OCI-LY1 (cell line): ENCODE data around the gene F9.
"Not testable (repeated sequence)": the region's sequence is repeated elsewhere in the genome, so short reads cannot be mapped to it uniquely, and the experiment has no call there.

Experiments used
- H2AFZ ChIP-seq: fragments of 200-600 bp; sonication (generic), shearing (Covaris generic); 2 replicates; pipeline ENCODE4 v1.6.0; 2014; ENCODE audit warnings: antibody characterized with exemption, mild to moderate bottlenecking, low read length
- H3F3A ChIP-seq: fragments of 200-600 bp; sonication (generic), shearing (Covaris generic); 2 replicates; pipeline ENCODE4 v1.6.0; 2014; ENCODE audit warnings: mild to moderate bottlenecking, antibody characterized with exemption, low read length, moderate library complexity; ENCODE audit not compliant: insufficient read depth
- H3K27ac ChIP-seq: fragments of 200-600 bp; sonication (generic); 2 replicates; pipeline ENCODE4 v1.5.1; 2014; ENCODE audit warnings: low read length, mixed run types, mild to moderate bottlenecking, low read depth; ENCODE audit not compliant: poor library complexity, severe bottlenecking
- H3K27me3 ChIP-seq: fragments of 200-600 bp; sonication (generic); 2 replicates; pipeline ENCODE4 v1.6.0; 2014; ENCODE audit warnings: antibody characterized with exemption, mild to moderate bottlenecking, low read length, moderate library complexity; ENCODE audit not compliant: insufficient read depth
- H3K36me3 ChIP-seq: fragments of 200-600 bp; sonication (generic); 2 replicates; pipeline ENCODE4 v1.6.1; 2014; ENCODE audit warnings: mild to moderate bottlenecking, antibody characterized with exemption, low read length, moderate library complexity, mixed read lengths; ENCODE audit not compliant: insufficient read depth
- H3K4me1 ChIP-seq: fragments of 200-600 bp; sonication (generic); 2 replicates; pipeline ENCODE4 v1.5.1; 2014; ENCODE audit warnings: mild to moderate bottlenecking, low read length, moderate library complexity; ENCODE audit not compliant: insufficient read depth, severe bottlenecking
- H3K4me2 ChIP-seq: fragments of 200-600 bp; sonication (generic), shearing (Covaris generic); 2 replicates; pipeline ENCODE4 v1.6.1; 2014; ENCODE audit warnings: low read length
- H3K4me3 ChIP-seq: fragments of 200-600 bp; sonication (generic); 2 replicates; pipeline ENCODE4 v1.5.1; 2014; ENCODE audit warnings: low read length, low read depth, mild to moderate bottlenecking, mixed read lengths; ENCODE audit not compliant: poor library complexity, severe bottlenecking
- H3K79me2 ChIP-seq: fragments of 200-600 bp; shearing (Covaris generic); 2 replicates; pipeline ENCODE4 v1.6.1; 2016; ENCODE audit warnings: mixed run types, low read length, mixed read lengths; ENCODE audit not compliant: insufficient read depth
- H3K9ac ChIP-seq: fragments of 200-600 bp; sonication (generic), shearing (Covaris generic); 2 replicates; pipeline ENCODE4 v1.6.1; 2014; ENCODE audit warnings: mild to moderate bottlenecking, low read length, mixed read lengths
- H3K9me2 ChIP-seq: fragments of 200-600 bp; sonication (generic), shearing (Covaris generic); 2 replicates; pipeline ENCODE4 v1.6.1; 2014; ENCODE audit warnings: low read depth, mild to moderate bottlenecking, low read length, mixed read lengths
- H3K9me3 ChIP-seq: fragments of 200-600 bp; shearing (Covaris generic); 2 replicates; pipeline ENCODE4 v1.6.1; 2014; ENCODE audit warnings: low read length, mixed read lengths
- H4K20me1 ChIP-seq: fragments of 200-600 bp; sonication (generic), shearing (Covaris generic); 2 replicates; pipeline ENCODE4 v1.6.0; 2016; ENCODE audit warnings: mild to moderate bottlenecking, low read length; ENCODE audit not compliant: insufficient read depth
- EZH2 ChIP-seq: fragments of 200-600 bp; sonication (generic), shearing (Covaris generic); IDR thresholded peaks from 2 replicates; pipeline ENCODE4 v1.8.0; 2017; ENCODE audit warnings: borderline replicate concordance, mixed run types, mild to moderate bottlenecking, antibody characterized with exemption, low read length, moderate library complexity, mixed read lengths
- TF ChIP-seq, protein P1 (sequence below): fragments of 200-600 bp; sonication (generic), shearing (Covaris generic); IDR thresholded peaks from 2 replicates; pipeline ENCODE4 v1.5.1; 2017; ENCODE audit warnings: mild to moderate bottlenecking, antibody characterized with exemption, low read length, moderate library complexity, mixed read lengths

F9 gene

GRCh38 chrX:139518475-139518874 lies 12.1 kb upstream of the F9 start:
- H3K36me3 ChIP-seq: no peaks in the 10 kb centered on the region
- no peak overlapping the region for H3K27ac ChIP-seq
- no peak overlapping the region for H2AFZ ChIP-seq
- no peak overlapping the region for H3K9ac ChIP-seq
- H3K4me3 ChIP-seq: no peak overlapping the region
- H4K20me1 ChIP-seq: no peaks in the 10 kb centered on the region
- no peaks in the 10 kb centered on the region for H3K79me2 ChIP-seq
- no peaks in the 10 kb centered on the region for H3K4me1 ChIP-seq
- no peaks in the 10 kb centered on the region for H3F3A ChIP-seq
- no peaks in the 10 kb centered on the region for H3K9me3 ChIP-seq
- no peaks in the 10 kb centered on the region for H3K9me2 ChIP-seq
- no peak overlapping the region for H3K4me2 ChIP-seq
- TF ChIP-seq, protein P1, sequence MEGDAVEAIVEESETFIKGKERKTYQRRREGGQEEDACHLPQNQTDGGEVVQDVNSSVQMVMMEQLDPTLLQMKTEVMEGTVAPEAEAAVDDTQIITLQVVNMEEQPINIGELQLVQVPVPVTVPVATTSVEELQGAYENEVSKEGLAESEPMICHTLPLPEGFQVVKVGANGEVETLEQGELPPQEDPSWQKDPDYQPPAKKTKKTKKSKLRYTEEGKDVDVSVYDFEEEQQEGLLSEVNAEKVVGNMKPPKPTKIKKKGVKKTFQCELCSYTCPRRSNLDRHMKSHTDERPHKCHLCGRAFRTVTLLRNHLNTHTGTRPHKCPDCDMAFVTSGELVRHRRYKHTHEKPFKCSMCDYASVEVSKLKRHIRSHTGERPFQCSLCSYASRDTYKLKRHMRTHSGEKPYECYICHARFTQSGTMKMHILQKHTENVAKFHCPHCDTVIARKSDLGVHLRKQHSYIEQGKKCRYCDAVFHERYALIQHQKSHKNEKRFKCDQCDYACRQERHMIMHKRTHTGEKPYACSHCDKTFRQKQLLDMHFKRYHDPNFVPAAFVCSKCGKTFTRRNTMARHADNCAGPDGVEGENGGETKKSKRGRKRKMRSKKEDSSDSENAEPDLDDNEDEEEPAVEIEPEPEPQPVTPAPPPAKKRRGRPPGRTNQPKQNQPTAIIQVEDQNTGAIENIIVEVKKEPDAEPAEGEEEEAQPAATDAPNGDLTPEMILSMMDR: no peak
- no peak for TF ChIP-seq EZH2
- no peaks in the 10 kb centered on the region for H3K27me3 ChIP-seq

- not testable (repeated sequence) for H2AFZ ChIP-seq, H3K4me3 ChIP-seq, H3K27me3 ChIP-seq, H3K27ac ChIP-seq, H3F3A ChIP-seq, H3K4me1 ChIP-seq, H3K36me3 ChIP-seq, H3K9me3 ChIP-seq, H3K79me2 ChIP-seq, H4K20me1 ChIP-seq, H3K9ac ChIP-seq, H3K4me2 ChIP-seq, H3K9me2 ChIP-seq
Observed at GRCh38 chrX:139528829-139529228, 1.7 kb upstream of the F9 start.

DNA sequence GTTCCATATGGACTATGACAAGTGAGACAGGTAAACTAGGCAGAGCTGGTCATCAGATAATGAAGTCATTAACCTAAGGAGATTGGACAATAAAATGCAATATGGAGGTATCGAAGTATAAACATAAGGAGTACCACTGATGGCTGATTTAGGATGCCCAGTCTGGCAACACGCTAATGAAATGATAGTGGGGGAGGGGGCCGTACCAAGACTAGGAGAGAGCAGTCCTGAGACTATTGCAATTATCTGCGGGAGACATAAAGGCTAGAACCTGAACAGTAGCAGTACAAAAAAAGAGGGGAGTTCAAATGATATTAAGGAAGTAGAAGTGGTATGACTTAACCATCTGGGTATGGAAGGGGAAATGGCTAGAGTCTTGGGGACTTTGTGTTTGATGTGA lies 2.3 kb downstream of the F9 start:
- H3K4me1 ChIP-seq: no peaks in the 10 kb centered on the region
- H3K9me2 ChIP-seq: no peaks in the 10 kb centered on the region
- H4K20me1 ChIP-seq: no peaks in the 10 kb centered on the region
- H3K9me3 ChIP-seq: no peaks in the 10 kb centered on the region
- no peaks in the 10 kb centered on the region for H3F3A ChIP-seq
- H3K9ac ChIP-seq: no peak overlapping the region
- no peak overlapping the region for H3K4me3 ChIP-seq
- no peak overlapping the region for H2AFZ ChIP-seq
- H3K27me3 ChIP-seq: no peaks in the 10 kb centered on the region
- no peak overlapping the region for H3K27ac ChIP-seq
- no peak overlapping the region for H3K4me2 ChIP-seq
- H3K36me3 ChIP-seq: no peaks in the 10 kb centered on the region
- H3K79me2 ChIP-seq: no peaks in the 10 kb centered on the region
- TF ChIP-seq, protein P1: no peak
- TF ChIP-seq EZH2: no peak

- no peaks in the 10 kb centered on the region for H3K79me2 ChIP-seq
- no peaks in the 10 kb centered on the region for H3K9me3 ChIP-seq
- H3K27me3 ChIP-seq: no peaks in the 10 kb centered on the region
- H3K9me2 ChIP-seq: no peaks in the 10 kb centered on the region
- no peak for TF ChIP-seq EZH2
- TF ChIP-seq, protein P1: no peak
- H3K36me3 ChIP-seq: no peaks in the 10 kb centered on the region
- H3K4me1 ChIP-seq: no peaks in the 10 kb centered on the region
- no peak overlapping the region for H2AFZ ChIP-seq
- no peak overlapping the region for H3K4me2 ChIP-seq
- H3K9ac ChIP-seq: no peak overlapping the region
- no peaks in the 10 kb centered on the region for H3F3A ChIP-seq
- no peaks in the 10 kb centered on the region for H4K20me1 ChIP-seq
- no peak overlapping the region for H3K4me3 ChIP-seq
- no peak overlapping the region for H3K27ac ChIP-seq
Observed at GRCh38 chrX:139533444-139533843, 2.9 kb downstream of the F9 start.
